Measurements from ENCODE around the gene KCNQ1.

DNA sequence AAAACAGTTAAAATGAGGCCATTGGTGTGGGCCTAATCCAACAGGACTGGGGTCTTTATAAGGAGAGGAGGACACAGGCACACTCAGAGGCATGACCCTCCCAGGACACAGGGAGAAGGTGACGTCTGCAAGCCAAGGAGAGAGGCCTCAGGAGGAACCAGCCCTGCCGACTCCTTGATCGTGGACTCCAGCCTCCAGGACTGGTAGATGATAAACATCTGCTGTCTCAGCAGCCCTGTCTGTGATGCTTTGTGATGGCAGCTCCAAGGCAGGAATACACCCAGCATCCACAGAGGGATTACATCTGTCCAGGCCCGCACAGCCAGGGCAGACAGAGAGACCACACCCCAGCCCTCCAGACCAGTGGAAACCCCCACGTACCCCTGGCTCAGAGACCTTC, 422.3 kb downstream of the KCNQ1 start:
- TF ChIP-seq GATA2 (IDR thresholded peaks at IDR 0.05; ENCODE audit: low read depth, low read length) (peak; percentile 37; the same call in 1 of the 2 replicates), GATA3 (IDR thresholded peaks at IDR 0.05; ENCODE audit: low read depth, low read length) (no peak)
